HepG2 (cell line): ENCODE measurements around the gene VARS2. TPM values are rescaled to one million over a fixed set of nuclear protein-coding genes. Genes with fewer than 3 reads are reported as not detected.
A peak's percentile ranks its signal among the peaks of the same experiment; 100 is the strongest.

Source experiments
- AKNA ChIP-seq: sonication (generic); formaldehyde crosslinking; IDR thresholded peaks from 2 replicates; pipeline ENCODE4 v1.4.0; 2020; ENCODE audit warnings: missing genetic modification reagents, borderline replicate concordance
- ATF3 ChIP-seq: sonication (generic); formaldehyde crosslinking; IDR thresholded peaks from 2 replicates; pipeline ENCODE4 v1.4.0; 2020; ENCODE audit warnings: missing genetic modification reagents
- DDIT3 ChIP-seq: sonication (generic); formaldehyde crosslinking; IDR thresholded peaks from 2 replicates; pipeline ENCODE4 v1.4.0; 2020; ENCODE audit warnings: mild to moderate bottlenecking, missing genetic modification reagents
- HDAC2 ChIP-seq: sonication (generic); formaldehyde crosslinking; IDR thresholded peaks from 2 replicates; pipeline ENCODE4 v1.4.0; 2020; ENCODE audit warnings: missing genetic modification reagents
- HIC2 ChIP-seq: sonication (generic); formaldehyde crosslinking; IDR thresholded peaks from 2 replicates; pipeline ENCODE4 v1.9.0; 2022; ENCODE audit warnings: low read depth, missing genetic modification reagents
- HMGXB4 ChIP-seq, 2 experiments: sonication (generic) in 1 of 2; formaldehyde crosslinking in 1 of 2; IDR thresholded peaks; 2 replicates each; pipeline versions ENCODE4 v1.4.0 to v1.6.1; 2018 to 2020; ENCODE audit warnings: missing genetic modification reagents in 2 of 2, borderline replicate concordance in 1 of 2, low read depth in 1 of 2, mild to moderate bottlenecking in 1 of 2, missing biosample characterization in 1 of 2
- JUNB ChIP-seq: sonication (generic); formaldehyde crosslinking; IDR thresholded peaks from 2 replicates; pipeline ENCODE4 v1.8.0; 2022; ENCODE audit warnings: missing genetic modification reagents, mild to moderate bottlenecking, borderline replicate concordance
- LCORL ChIP-seq, 2 experiments: fragments of 450-650 bp in 1 of 2; sonication (generic) in 1 of 2; formaldehyde crosslinking in 1 of 2; IDR thresholded peaks; 2 replicates each; pipeline versions ENCODE4 v1.5.0 to v1.6.1; 2017 to 2020; ENCODE audit warnings: antibody characterized with exemption in 1 of 2, missing genetic modification reagents in 1 of 2
- ONECUT2 ChIP-seq: sonication (generic); formaldehyde crosslinking; IDR thresholded peaks from 2 replicates; pipeline ENCODE4 v1.4.0; 2020; ENCODE audit warnings: missing genetic modification reagents
- ZNF180 ChIP-seq: sonication (generic); formaldehyde crosslinking; IDR thresholded peaks from 2 replicates; pipeline ENCODE4 v1.4.0; 2020; ENCODE audit warnings: low read depth, missing genetic modification reagents, borderline replicate concordance
- ZNF275 ChIP-seq: sonication (generic); formaldehyde crosslinking; IDR thresholded peaks from 2 replicates; pipeline ENCODE4 v1.8.0; 2022; ENCODE audit warnings: missing genetic modification reagents, mild to moderate bottlenecking, inconsistent platforms, borderline replicate concordance
- ZNF296 ChIP-seq: sonication (generic); formaldehyde crosslinking; conservative IDR thresholded peaks from 2 replicates; pipeline ENCODE4 v1.5.0; 2020; ENCODE audit warnings: mild to moderate bottlenecking, missing genetic modification reagents
- ZNF335 ChIP-seq: sonication (generic); formaldehyde crosslinking; IDR thresholded peaks from 2 replicates; pipeline ENCODE4 v1.4.0; 2020; ENCODE audit warnings: missing genetic modification reagents
- ZNF644 ChIP-seq: IDR thresholded peaks from 2 replicates; pipeline ENCODE4 v1.6.1; 2016; ENCODE audit warnings: low read depth
- ZNF672 ChIP-seq: sonication (generic); formaldehyde crosslinking; IDR thresholded peaks from 2 replicates; pipeline ENCODE4 v1.8.1; 2022; ENCODE audit warnings: missing genetic modification reagents
- ZNF775 ChIP-seq: sonication (generic); formaldehyde crosslinking; IDR thresholded peaks from 2 replicates; pipeline ENCODE4 v1.4.0; 2020; ENCODE audit warnings: missing genetic modification reagents, mild to moderate bottlenecking, moderate library complexity, borderline replicate concordance
- polyA plus RNA-seq, 8 experiments: library from polyadenylated mRNA; depleted of rRNA in 3 of 8; stranded (reverse) in 7 of 8; unstranded in 1 of 8; fragments of >200 nt; fragmentation: Illumina TruSeq in 4 of 8; extraction: Trizol in 4 of 8; gene quantifications; 2 replicates each; pipeline versions ENCODE4 v1.2.1 to v1.2.3, GENCODE V29; 2011 to 2016; ENCODE audit warnings: low read depth in 4 of 8, missing spikeins in 1 of 8, mixed read lengths in 1 of 8; ENCODE audit not compliant: insufficient read depth in 1 of 8
- total RNA-seq, 5 experiments: library from RNA; depleted of rRNA; stranded (reverse); fragments of >200 nt; fragmentation: Illumina TruSeq; extraction: Trizol; gene quantifications; 2 replicates each; pipeline ENCODE4 v1.2.3, GENCODE V29; 2016; ENCODE audit warnings: low read depth in 1 of 5

The VARS2 gene
- total and polyA plus RNA-seq, 2 of the 13 experiments (the other 11 are each of a cell fraction or from before 2014, with no cell fraction given) = 61.8 to 71.8 TPM

GRCh38 chr6:30914076-30914853, at the start of gene VARS2 (continued):
- 0 out of 2 replicates have a peak, but pooled peaks have one; percentile 77 for TF ChIP-seq ZNF672 (CRISPR knock-in tag)
- TF ChIP-seq ZNF335 (CRISPR knock-in tag) = peak; percentile 82; the same call in 1 of the 2 replicates
- peak; percentile 99 for TF ChIP-seq HMGXB4 (CRISPR knock-in tag; IDR thresholded peaks at IDR 0.05; ENCODE audit: borderline replicate concordance in 1 of 2, low read depth in 1 of 2)
- peak; percentile 83; the same call in 1 of the 2 replicates for TF ChIP-seq ATF3 (CRISPR knock-in tag)
- TF ChIP-seq LCORL (IDR thresholded peaks at IDR 0.05) = no peak
- TF ChIP-seq LCORL (CRISPR knock-in tag; IDR thresholded peaks at IDR 0.05) = peak; percentile 96
- 0 out of 2 replicates have a peak, but pooled peaks have one; percentile 26 for TF ChIP-seq ZNF775
- peak; percentile 82; the same call in 1 of the 2 replicates for TF ChIP-seq AKNA (CRISPR knock-in tag)
- TF ChIP-seq ZNF180 (CRISPR knock-in tag) = 0 out of 2 replicates have a peak, but pooled peaks have one; percentile 84
- TF ChIP-seq ZNF296 (CRISPR knock-in tag) = peak; percentile 80
- no peak for TF ChIP-seq DDIT3
- TF ChIP-seq HDAC2 (CRISPR knock-in tag) = peak; percentile 77
- TF ChIP-seq ZNF275 (CRISPR knock-in tag) = peak; percentile 95; the same call in 1 of the 2 replicates
- TF ChIP-seq ONECUT2 (CRISPR knock-in tag) = no peak; the same call in 1 of the 2 replicates
- TF ChIP-seq HIC2 (CRISPR knock-in tag) = no peak; the same call in 1 of the 2 replicates
- peak; percentile 24; the same call in 1 of the 2 replicates for TF ChIP-seq JUNB (CRISPR knock-in tag)
- no peak for TF ChIP-seq ZNF644 (CRISPR knock-in tag)
